Measurements from ENCODE around the gene ARIH2. TPM values are rescaled to one million over a fixed set of nuclear protein-coding genes. Genes with fewer than 3 reads are reported as not detected.
"Not testable (repeated sequence)": the region's sequence is repeated elsewhere in the genome, so short reads cannot be mapped to it uniquely, and the experiment has no call there.

The ARIH2 gene
- total RNA-seq, 4 donors from 2014 or later = 92.2 to 143 (median 123) TPM

- no peaks in the 10 kb centered on the region for H3K9me3 ChIP-seq
- no peak for TF ChIP-seq POLR2A (IDR thresholded peaks at IDR 0.05)
- TF ChIP-seq CTCF (IDR thresholded peaks at IDR 0.05) = no peak
- TF ChIP-seq EP300 (IDR thresholded peaks at IDR 0.05) = no peak
- no peak for TF ChIP-seq POLR2AphosphoS5 (IDR thresholded peaks at IDR 0.05)
- no peak for ATAC-seq
- H3K4me3 ChIP-seq = no peak overlapping the region
- H3K36me3 ChIP-seq = peaks cover 0 to 2% of the 10 kb centered on the region in 2 donors
- peaks cover 0 to 27% (median 9%) of the 10 kb centered on the region in 3 donors for H3K4me1 ChIP-seq
- H3K27me3 ChIP-seq = no peaks in the 10 kb centered on the region
- 71 to 75% methylated on average over 2 of the region's 2 CpGs for WGBS, 2 donors (ENCODE audit: low coverage in 1 of 2)
- H3K27ac ChIP-seq = no peak overlapping the region
Measured at GRCh38 chr3:48896936-48897335, 21.7 kb upstream of the ARIH2 start.

- Histone ChIP-seq H3K4me1 (peaks cover 0 to 27% (median 9%) of the 10 kb centered on the region in 3 donors), H3K4me3 (peak overlapping the region; percentile 55 to 79), H3K9me3 (no peaks in the 10 kb centered on the region), H3K36me3 (no peaks in the 10 kb centered on the region), H3K27me3 (no peaks in the 10 kb centered on the region), H3K27ac (peak overlapping the region in 3 of 4 donors; percentile 83 to 89 (median 85))
- ATAC-seq = no peak
- WGBS, 2 donors (ENCODE audit: low coverage in 1 of 2) = 42 to 64% methylated on average over 6 to 16 of the region's 17 CpGs
- TF ChIP-seq CTCF (IDR thresholded peaks at IDR 0.05) = no peak
Measured at GRCh38 chr3:48897460-48898376, 20.9 kb upstream of the ARIH2 start.

- TF ChIP-seq POLR2AphosphoS5 (IDR thresholded peaks at IDR 0.05) (peak; percentile 71), POLR2A (IDR thresholded peaks at IDR 0.05) (peak in 1 of 2 donors; percentile 20), CTCF (IDR thresholded peaks at IDR 0.05) (no peak)
- H3K27ac ChIP-seq = peak within 1 kb of the TSS in 3 of 4 donors; percentile 83 to 89 (median 85)
- H3K36me3 ChIP-seq = no peaks in the 10 kb centered on the region
- no peaks in the 10 kb centered on the region for H3K27me3 ChIP-seq
- H3K4me3 ChIP-seq = peak within 1 kb of the TSS; percentile 55 to 79
- peaks cover 0 to 27% (median 9%) of the 10 kb centered on the region in 3 donors for H3K4me1 ChIP-seq
- H3K9me3 ChIP-seq = no peaks in the 10 kb centered on the region
- peak; percentile 99 for ATAC-seq
- 0 to 8% methylated on average over 1 to 19 of the region's 54 CpGs for WGBS, 2 donors (ENCODE audit: low coverage in 1 of 2)
Measured at GRCh38 chr3:48898383-48899234, 20.0 kb upstream of the ARIH2 start, which contains the start of gene SLC25A20. Gene SLC25A20 (minus strand): TSS chr3:48898882. CDS start chr3:48898794, 88 bp downstream.

GRCh38 chr3:48899273-48899672, 19.4 kb upstream of the ARIH2 start:
- peak overlapping the region; percentile 55 to 79 for H3K4me3 ChIP-seq
- WGBS, 2 donors (ENCODE audit: low coverage in 1 of 2) = 53 to 86% methylated on average over 3 of the region's 4 CpGs

GRCh38 chr3:48907026-48907425, 11.6 kb upstream of the ARIH2 start:
- not testable (repeated sequence) for H3K4me3 ChIP-seq, H3K27ac ChIP-seq, H3K36me3 ChIP-seq, H3K4me1 ChIP-seq, H3K9me3 ChIP-seq, H3K27me3 ChIP-seq, ATAC-seq
- 83 to 100% methylated on average over 3 to 11 of the region's 13 CpGs for WGBS, 2 donors (ENCODE audit: low coverage in 1 of 2)

More at GRCh38 chr3:48899273-48899672, 19.4 kb upstream of the ARIH2 start:
- TF ChIP-seq POLR2AphosphoS5 (IDR thresholded peaks at IDR 0.05) = no peak
- no peak for TF ChIP-seq POLR2A (IDR thresholded peaks at IDR 0.05)
- no peak for TF ChIP-seq EP300 (IDR thresholded peaks at IDR 0.05)
- no peak for TF ChIP-seq CTCF (IDR thresholded peaks at IDR 0.05)
- peaks cover 0 to 27% (median 9%) of the 10 kb centered on the region in 3 donors for H3K4me1 ChIP-seq
- H3K9me3 ChIP-seq = no peaks in the 10 kb centered on the region
- peak overlapping the region in 3 of 4 donors; percentile 83 to 89 (median 85) for H3K27ac ChIP-seq
- H3K27me3 ChIP-seq = no peaks in the 10 kb centered on the region
- ATAC-seq = no peak
- no peaks in the 10 kb centered on the region for H3K36me3 ChIP-seq
